Measurements from ENCODE around the gene TMEM179. TPM values are rescaled to one million over a fixed set of nuclear protein-coding genes. Genes with fewer than 3 reads are reported as not detected.
"Not testable (repeated sequence)": the region's sequence is repeated elsewhere in the genome, so short reads cannot be mapped to it uniquely, and the experiment has no call there.

The TMEM179 gene
- total and polyA plus RNA-seq, 2 donors (not counting 1 experiment from before 2014, with no cell fraction given), result not detected

DNA sequence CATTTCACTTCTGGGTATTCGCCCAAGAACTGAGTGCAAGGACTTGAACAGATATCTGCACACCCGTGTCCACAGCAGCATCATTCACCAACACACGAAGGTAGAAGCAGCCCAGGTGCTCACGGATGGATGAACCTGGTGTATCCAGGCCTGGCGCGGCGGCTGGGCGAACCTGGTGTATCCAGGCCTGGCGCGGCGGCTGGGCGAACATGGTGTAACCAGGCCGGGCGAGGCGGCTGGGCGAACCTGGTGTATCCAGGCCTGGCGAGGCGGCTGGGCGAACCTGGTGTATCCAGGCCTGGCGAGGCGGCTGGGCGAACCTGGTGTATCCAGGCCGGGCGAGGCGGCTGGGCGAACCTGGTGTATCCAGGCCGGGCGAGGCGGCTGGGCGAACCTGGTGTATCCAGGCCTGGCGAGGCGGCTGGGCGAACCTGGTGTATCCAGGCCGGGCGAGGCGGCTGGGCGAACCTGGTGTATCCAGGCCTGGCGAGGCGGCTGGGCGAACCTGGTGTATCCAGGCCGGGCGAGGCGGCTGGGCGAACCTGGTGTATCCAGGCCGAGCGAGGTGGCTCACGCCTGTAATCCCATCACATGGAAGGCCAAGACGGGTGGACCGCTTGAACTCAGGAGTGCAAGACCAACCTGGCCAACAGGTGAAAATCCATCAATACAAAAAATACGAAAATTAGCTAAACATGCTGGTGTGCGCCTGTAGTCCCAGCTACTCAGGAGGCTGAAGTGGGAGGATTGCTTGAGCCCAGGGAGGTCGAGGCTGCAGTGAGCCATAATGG lies 48.8 kb upstream of the TMEM179 start:
- Mint-ChIP-seq H3K4me1 (peaks cover 65% of the 10 kb centered on the region), H3K27ac (peak overlapping the region; percentile 87)
- H3K79me2 ChIP-seq (ENCODE audit: control insufficient read depth, insufficient read depth, low read length); DNase-seq; H3K4me3 Mint-ChIP-seq; H3K27me3 Mint-ChIP-seq; H3K27me3 ChIP-seq (replicated peaks in 1 of 4; ENCODE audit: control extremely low read depth in 1 of 4, control insufficient read depth in 3 of 4, insufficient read depth in 4 of 4, low read length in 3 of 4); H3K36me3 ChIP-seq (replicated peaks in 1 of 2; ENCODE audit: control extremely low read depth in 1 of 2, control insufficient read depth in 1 of 2, extremely low read depth in 1 of 2, insufficient read depth in 2 of 2, low read length in 1 of 2); H2AFZ ChIP-seq (ENCODE audit: insufficient read depth, low read depth, low read length, poor library complexity, severe bottlenecking); H3K9ac ChIP-seq (ENCODE audit: low read length); ATAC-seq (ENCODE audit: low read depth); H4K20me1 ChIP-seq (ENCODE audit: control insufficient read depth, insufficient read depth, low read length, poor library complexity, severe bottlenecking); POLR2A ChIA-PET; H3K9me3 Mint-ChIP-seq (ENCODE audit: insufficient read depth); intact Hi-C loops (cut with micrococcal nuclease); H3K27ac ChIP-seq (ENCODE audit: low read length in 2 of 2); H3K4me2 ChIP-seq (replicated peaks; ENCODE audit: low read depth, low read length, poor library complexity, severe bottlenecking); H3K4me3 ChIP-seq (ENCODE audit: control extremely low read depth in 1 of 5, extremely low read depth in 1 of 5, insufficient read depth in 1 of 5, low read depth in 2 of 5, low read length in 4 of 5): not testable (repeated sequence)
- Histone ChIP-seq H3K4me1 (ENCODE audit: control insufficient read depth in 2 of 2, insufficient read depth in 2 of 2, low read length in 2 of 2) (peaks cover 48 to 61% of the 10 kb centered on the region in 2 donors), H3K9me3 (ENCODE audit: control extremely low read depth in 1 of 3, control insufficient read depth in 2 of 3, insufficient read depth in 1 of 3, low read length in 2 of 3) (peaks cover 0 to 19% (median 0%) of the 10 kb centered on the region in 3 donors)
- WGBS (ENCODE audit: insufficient coverage), result 98% methylated on average over 41 of the region's 52 CpGs
- CTCF ChIA-PET, result interaction anchor here (0.7 to 2.8 kb wide), 5 partner anchors 7 to 31 kb away, joined by 3 to 11 read pairs (median 6); no protein-coding TSS in a partner anchor

DNA sequence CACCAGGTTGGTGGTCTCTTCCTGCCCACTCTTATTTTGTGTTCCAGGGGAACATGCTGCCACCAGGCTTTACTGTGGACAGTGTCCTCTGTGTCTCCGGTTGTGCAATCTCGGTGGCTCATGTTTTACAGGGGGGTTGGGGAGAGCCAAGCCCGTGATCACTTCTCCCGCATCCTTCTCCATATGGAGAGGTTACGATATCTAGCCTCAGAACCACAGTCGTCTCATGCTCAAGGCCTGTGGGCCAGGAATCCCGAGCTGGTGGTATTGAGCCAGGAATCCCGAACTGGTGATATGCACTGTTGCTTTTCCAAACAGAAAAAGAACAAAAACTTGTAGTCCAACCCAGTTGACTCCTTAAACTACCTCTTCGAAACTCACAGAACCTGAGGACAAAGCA lies 47.8 kb upstream of the TMEM179 start:
- H2AFZ ChIP-seq (ENCODE audit: insufficient read depth, low read depth, low read length, poor library complexity, severe bottlenecking), result no peak overlapping the region
- intact Hi-C loops (cut with micrococcal nuclease), result no loop called here
- H3K79me2 ChIP-seq (ENCODE audit: control insufficient read depth, insufficient read depth, low read length), result no peaks in the 10 kb centered on the region
- WGBS (ENCODE audit: insufficient coverage), result 100% methylated on average over 8 of the region's 9 CpGs
- peaks cover 49 to 61% of the 10 kb centered on the region in 2 donors for H3K4me1 ChIP-seq (ENCODE audit: control insufficient read depth in 2 of 2, insufficient read depth in 2 of 2, low read length in 2 of 2)
- peak overlapping the region; percentile 48 for H3K4me3 Mint-ChIP-seq
- H3K36me3 ChIP-seq (replicated peaks in 1 of 2; ENCODE audit: control extremely low read depth in 1 of 2, control insufficient read depth in 1 of 2, extremely low read depth in 1 of 2, insufficient read depth in 2 of 2, low read length in 1 of 2), result no peaks in the 10 kb centered on the region
- POLR2A ChIA-PET, result no interaction called here
- ATAC-seq (ENCODE audit: low read depth) (no peak), DNase-seq (no peak)
- H3K9me3 Mint-ChIP-seq (ENCODE audit: insufficient read depth), result no peaks in the 10 kb centered on the region
- CTCF ChIA-PET, result interaction anchor here (0.8 to 2.8 kb wide), 8 partner anchors 8 to 57 kb away, joined by 3 to 17 read pairs (median 9); no protein-coding TSS in a partner anchor
- H3K27me3 Mint-ChIP-seq, result no peaks in the 10 kb centered on the region
- no peak overlapping the region for H3K4me2 ChIP-seq (replicated peaks; ENCODE audit: low read depth, low read length, poor library complexity, severe bottlenecking)
- no peak overlapping the region for H3K9ac ChIP-seq (ENCODE audit: low read length)
- TF ChIP-seq CTCF (IDR thresholded peaks at IDR 0.05) (no peak), EZH2 (IDR thresholded peaks at IDR 0.05; ENCODE audit: borderline replicate concordance, insufficient read depth, low read depth, low read length, poor library complexity, severe bottlenecking) (no peak)
- no peak overlapping the region for H3K27ac ChIP-seq (ENCODE audit: low read length in 2 of 2)
- H3K9me3 ChIP-seq (ENCODE audit: control extremely low read depth in 1 of 3, control insufficient read depth in 2 of 3, insufficient read depth in 1 of 3, low read length in 2 of 3), result peaks cover 0 to 19% (median 0%) of the 10 kb centered on the region in 3 donors
- peaks cover 62% of the 10 kb centered on the region for H3K4me1 Mint-ChIP-seq
- no peaks in the 10 kb centered on the region for H3K27me3 ChIP-seq (replicated peaks in 1 of 4; ENCODE audit: control extremely low read depth in 1 of 4, control insufficient read depth in 3 of 4, insufficient read depth in 4 of 4, low read length in 3 of 4)
- no peak overlapping the region for H3K4me3 ChIP-seq (ENCODE audit: control extremely low read depth in 1 of 5, extremely low read depth in 1 of 5, insufficient read depth in 1 of 5, low read depth in 2 of 5, low read length in 4 of 5)
- no peaks in the 10 kb centered on the region for H4K20me1 ChIP-seq (ENCODE audit: control insufficient read depth, insufficient read depth, low read length, poor library complexity, severe bottlenecking)
- H3K27ac Mint-ChIP-seq, result peak overlapping the region; percentile 50

Data from B cell (primary cell).